ENCODE data around the gene PARD3.

Gene PARD3

DNA sequence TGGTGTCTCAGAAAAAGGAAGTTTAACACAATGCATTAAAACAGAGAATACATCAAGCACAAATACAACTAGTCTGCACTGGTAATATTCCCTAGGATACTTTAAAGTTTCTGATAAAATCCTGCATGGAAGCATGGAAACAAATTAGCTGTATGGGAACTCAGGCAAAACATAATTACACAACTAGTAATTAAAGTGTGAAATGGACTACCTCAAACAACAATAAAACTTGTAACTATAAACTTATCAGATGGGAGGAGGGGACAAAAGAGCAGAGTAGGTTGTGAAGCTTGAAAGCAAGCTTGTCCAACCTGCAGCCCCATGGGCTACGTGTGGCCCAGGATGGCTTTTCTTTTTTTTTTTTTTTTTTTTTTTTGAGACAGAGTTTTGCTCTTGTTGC is 98.9 kb downstream of the PARD3 start:
- no peak overlapping the region for H3K27ac ChIP-seq
- H3K9ac ChIP-seq, result no peak overlapping the region
- peaks cover 39% of the 10 kb centered on the region for H4K20me1 ChIP-seq (ENCODE audit: insufficient read depth)
- no peak overlapping the region for H3K4me3 ChIP-seq (IDR thresholded peaks at IDR 0.05; ENCODE audit: insufficient read depth, low read depth, low read length)
- H3K4me2 ChIP-seq, result peak overlapping the region; percentile 46; the same call in 1 of the 2 replicates
- H3K27me3 ChIP-seq (ENCODE audit: insufficient read depth, low read depth), result peaks cover 12% of the 10 kb centered on the region; the same call in 1 of the 2 replicates
- no peak overlapping the region for H2AFZ ChIP-seq (ENCODE audit: low read depth)
- H3K79me2 ChIP-seq (ENCODE audit: insufficient read depth, low read depth), result peaks cover 26% of the 10 kb centered on the region; the same call in 1 of the 2 replicates
- peaks cover 43% of the 10 kb centered on the region for H3K4me1 ChIP-seq (ENCODE audit: low read depth, poor library complexity, severe bottlenecking)
- H3K36me3 ChIP-seq (ENCODE audit: insufficient read depth), result no peaks in the 10 kb centered on the region
- TF ChIP-seq CTCF (conservative IDR thresholded peaks at IDR 0.05; ENCODE audit: low read depth, low read length), result no peak

DNA sequence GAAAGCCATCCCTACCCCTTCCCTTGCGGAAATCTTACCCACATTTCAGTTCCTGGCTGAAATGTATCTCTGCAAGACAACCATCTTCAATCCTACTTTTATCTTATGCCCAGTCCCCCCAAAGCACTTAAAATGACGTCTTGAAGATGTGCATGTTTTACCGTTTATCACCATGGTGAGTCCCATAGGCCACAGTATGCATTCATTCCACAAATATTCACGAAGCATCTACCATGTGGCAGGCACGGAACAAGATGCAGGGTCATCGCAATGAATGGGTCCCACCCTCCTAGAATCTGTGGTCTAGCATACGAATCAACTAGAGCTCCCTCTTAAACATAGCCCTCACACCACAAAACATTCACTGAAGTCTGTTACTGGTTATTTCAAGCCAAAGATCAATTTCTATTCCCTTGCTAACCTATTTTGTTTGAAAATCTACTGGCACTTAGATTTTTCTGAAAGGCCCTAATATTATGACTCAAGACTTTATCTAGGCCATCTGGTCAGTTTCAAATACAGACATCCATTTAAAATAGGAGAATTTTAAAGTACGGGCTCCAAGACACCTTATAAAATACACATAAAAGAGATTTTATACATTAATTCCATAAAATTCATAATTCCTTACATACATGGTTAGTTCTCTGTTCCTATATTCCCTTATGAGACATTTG is 99.4 kb downstream of the PARD3 start:
- H3K4me3 ChIP-seq (IDR thresholded peaks at IDR 0.05; ENCODE audit: insufficient read depth, low read depth, low read length), result no peak overlapping the region
- H2AFZ ChIP-seq (ENCODE audit: low read depth), result no peak overlapping the region
- TF ChIP-seq CTCF (conservative IDR thresholded peaks at IDR 0.05; ENCODE audit: low read depth, low read length), result no peak
- no peaks in the 10 kb centered on the region for H3K36me3 ChIP-seq (ENCODE audit: insufficient read depth)
- peaks cover 12% of the 10 kb centered on the region; the same call in 1 of the 2 replicates for H3K27me3 ChIP-seq (ENCODE audit: insufficient read depth, low read depth)
- H3K4me1 ChIP-seq (ENCODE audit: low read depth, poor library complexity, severe bottlenecking), result peaks cover 37% of the 10 kb centered on the region
- peak overlapping the region; percentile 46; the same call in 1 of the 2 replicates for H3K4me2 ChIP-seq
- no peak overlapping the region for H3K9ac ChIP-seq
- H4K20me1 ChIP-seq (ENCODE audit: insufficient read depth), result peaks cover 36% of the 10 kb centered on the region
- H3K79me2 ChIP-seq (ENCODE audit: insufficient read depth, low read depth), result peaks cover 30% of the 10 kb centered on the region; the same call in 1 of the 2 replicates
- no peak overlapping the region for H3K27ac ChIP-seq

GRCh38 chr10:34713875-34714274 is 101.2 kb downstream of the PARD3 start:
- H4K20me1 ChIP-seq (ENCODE audit: insufficient read depth), result peaks cover 39% of the 10 kb centered on the region
- H3K4me3 ChIP-seq (IDR thresholded peaks at IDR 0.05; ENCODE audit: insufficient read depth, low read depth, low read length), result no peak overlapping the region
- H3K4me1 ChIP-seq (ENCODE audit: low read depth, poor library complexity, severe bottlenecking), result peaks cover 25% of the 10 kb centered on the region
- TF ChIP-seq CTCF (conservative IDR thresholded peaks at IDR 0.05; ENCODE audit: low read depth, low read length), result no peak
- no peak overlapping the region for H3K27ac ChIP-seq
- no peaks in the 10 kb centered on the region for H3K36me3 ChIP-seq (ENCODE audit: insufficient read depth)
- no peak overlapping the region for H2AFZ ChIP-seq (ENCODE audit: low read depth)
- H3K27me3 ChIP-seq (ENCODE audit: insufficient read depth, low read depth), result peaks cover 12% of the 10 kb centered on the region; the same call in 1 of the 2 replicates
- H3K9ac ChIP-seq, result no peak overlapping the region
- peaks cover 26% of the 10 kb centered on the region; the same call in 1 of the 2 replicates for H3K79me2 ChIP-seq (ENCODE audit: insufficient read depth, low read depth)
- no peak overlapping the region for H3K4me2 ChIP-seq

- H4K20me1 ChIP-seq (ENCODE audit: insufficient read depth), result peaks cover 31% of the 10 kb centered on the region
- H3K4me1 ChIP-seq (ENCODE audit: low read depth, poor library complexity, severe bottlenecking), result peaks cover 22% of the 10 kb centered on the region
These were observed 103.6 kb downstream of the PARD3 start for GRCh38 chr10:34711500-34711899.

More at GRCh38 chr10:34711500-34711899, 103.6 kb downstream of the PARD3 start:
- Histone ChIP-seq H3K9ac (no peak overlapping the region), H3K4me2 (no peak overlapping the region), H3K36me3 (ENCODE audit: insufficient read depth) (no peaks in the 10 kb centered on the region), H3K4me3 (IDR thresholded peaks at IDR 0.05; ENCODE audit: insufficient read depth, low read depth, low read length) (no peak overlapping the region), H3K27ac (no peak overlapping the region), H3K79me2 (ENCODE audit: insufficient read depth, low read depth) (peaks cover 31% of the 10 kb centered on the region; the same call in 1 of the 2 replicates), H3K27me3 (ENCODE audit: insufficient read depth, low read depth) (peaks cover 12% of the 10 kb centered on the region; the same call in 1 of the 2 replicates), H2AFZ (ENCODE audit: low read depth) (no peak overlapping the region)
- TF ChIP-seq CTCF (conservative IDR thresholded peaks at IDR 0.05; ENCODE audit: low read depth, low read length), result no peak

Measured in KMS-11 (cell line).